PC-3 (cell line): ENCODE data around the gene ZNHIT1.

ENCODE experiments used
- EZH2 ChIP-seq: fragments of 300-600 bp; sonication (generic); IDR thresholded peaks from one replicate; pipeline ENCODE4 v1.6.1; 2017; ENCODE audit warnings: antibody characterized with exemption, mild to moderate bottlenecking, low read length; ENCODE audit not compliant: unreplicated experiment
- EZH2phosphoT487 ChIP-seq: fragments of 300-600 bp; sonication (generic); IDR thresholded peaks from 2 replicates; pipeline ENCODE4 v1.6.1; 2018; ENCODE audit warnings: mild to moderate bottlenecking, antibody characterized with exemption, low read length, borderline replicate concordance
- TF ChIP-seq, protein P1 (sequence below): fragments of 300-600 bp; sonication (generic); conservative IDR thresholded peaks from 2 replicates; pipeline ENCODE4 v1.5.1; 2017; ENCODE audit warnings: antibody characterized with exemption, low read depth, mild to moderate bottlenecking, low read length

DNA sequence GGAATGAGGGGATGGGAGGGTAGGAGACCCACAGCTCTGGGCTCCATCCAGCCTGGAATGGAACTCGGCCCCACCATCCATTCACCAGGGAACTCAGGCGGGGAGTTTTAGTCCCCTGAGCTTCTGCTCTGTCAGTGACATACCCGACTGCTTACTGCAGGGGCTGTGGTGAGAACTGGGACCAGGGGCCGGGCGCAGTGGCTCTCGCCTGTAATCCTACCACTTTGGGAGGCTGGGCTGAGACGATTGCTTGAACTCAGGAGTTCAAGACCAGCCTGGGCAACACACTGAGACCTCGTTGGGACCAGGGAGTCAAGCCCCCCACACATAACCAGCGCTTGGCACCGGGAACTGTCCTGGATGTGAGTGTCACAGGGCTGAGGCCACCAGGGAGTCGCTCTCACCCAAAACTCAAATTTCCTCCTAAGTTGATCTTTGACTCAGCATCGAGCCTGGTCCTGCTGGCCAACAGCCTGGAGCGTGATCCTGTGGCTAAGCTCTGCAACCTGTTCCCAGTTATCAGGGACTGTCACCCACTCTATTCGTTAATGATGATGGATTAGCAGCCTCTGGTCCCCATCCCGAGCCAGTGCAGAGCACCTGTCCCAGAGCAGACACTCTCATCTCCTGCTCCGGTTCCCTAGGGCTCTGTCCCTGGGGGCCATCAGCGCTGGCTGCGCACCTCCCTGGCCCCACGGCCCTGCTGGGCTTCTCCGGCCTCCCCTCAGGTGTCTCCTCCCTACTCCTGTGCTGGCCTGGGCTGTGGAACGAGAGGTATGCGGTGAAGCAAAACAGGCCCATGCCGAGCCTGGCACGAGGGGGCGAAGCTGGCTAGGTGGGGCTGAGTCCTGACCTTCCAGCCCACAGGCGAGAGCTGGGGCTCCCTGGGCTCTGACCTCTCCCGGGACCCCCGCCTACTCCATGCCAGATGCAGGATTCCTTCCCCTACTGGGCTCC lies 20.5 kb downstream of the ZNHIT1 start:
- TF ChIP-seq, protein P1, sequence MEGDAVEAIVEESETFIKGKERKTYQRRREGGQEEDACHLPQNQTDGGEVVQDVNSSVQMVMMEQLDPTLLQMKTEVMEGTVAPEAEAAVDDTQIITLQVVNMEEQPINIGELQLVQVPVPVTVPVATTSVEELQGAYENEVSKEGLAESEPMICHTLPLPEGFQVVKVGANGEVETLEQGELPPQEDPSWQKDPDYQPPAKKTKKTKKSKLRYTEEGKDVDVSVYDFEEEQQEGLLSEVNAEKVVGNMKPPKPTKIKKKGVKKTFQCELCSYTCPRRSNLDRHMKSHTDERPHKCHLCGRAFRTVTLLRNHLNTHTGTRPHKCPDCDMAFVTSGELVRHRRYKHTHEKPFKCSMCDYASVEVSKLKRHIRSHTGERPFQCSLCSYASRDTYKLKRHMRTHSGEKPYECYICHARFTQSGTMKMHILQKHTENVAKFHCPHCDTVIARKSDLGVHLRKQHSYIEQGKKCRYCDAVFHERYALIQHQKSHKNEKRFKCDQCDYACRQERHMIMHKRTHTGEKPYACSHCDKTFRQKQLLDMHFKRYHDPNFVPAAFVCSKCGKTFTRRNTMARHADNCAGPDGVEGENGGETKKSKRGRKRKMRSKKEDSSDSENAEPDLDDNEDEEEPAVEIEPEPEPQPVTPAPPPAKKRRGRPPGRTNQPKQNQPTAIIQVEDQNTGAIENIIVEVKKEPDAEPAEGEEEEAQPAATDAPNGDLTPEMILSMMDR, result no peak
- TF ChIP-seq EZH2 (no peak), EZH2phosphoT487 (no peak)
